HUES48 (cell line): ENCODE results near the gene CLEC4E.
A peak's percentile ranks its signal among the peaks of the same experiment; 100 is the strongest.
"Not testable (repeated sequence)": the region's sequence is repeated elsewhere in the genome, so short reads cannot be mapped to it uniquely, and the experiment has no call there.

Source experiments
- H3K27ac ChIP-seq: one replicate; pipeline ENCODE4 v1.7.0; 2013; ENCODE audit warnings: low read depth, low read length, inconsistent platforms
- H3K27me3 ChIP-seq: 2 replicates; pipeline ENCODE4 v1.6.1; 2013; ENCODE audit warnings: mild to moderate bottlenecking, low read length; ENCODE audit not compliant: control insufficient read depth, insufficient read depth
- H3K36me3 ChIP-seq: 2 replicates; pipeline ENCODE4 v1.6.1; 2013; ENCODE audit warnings: low read length; ENCODE audit not compliant: control insufficient read depth, insufficient read depth
- H3K4me1 ChIP-seq: 2 replicates; pipeline ENCODE4 v1.6.1; 2013; ENCODE audit warnings: mild to moderate bottlenecking, low read length; ENCODE audit not compliant: control insufficient read depth, insufficient read depth
- H3K4me3 ChIP-seq: 2 replicates; pipeline ENCODE4 v1.5.1; 2013; ENCODE audit warnings: mild to moderate bottlenecking, low read depth, low read length
- H3K9ac ChIP-seq: 2 replicates; pipeline ENCODE4 v1.6.1; 2013; ENCODE audit warnings: mild to moderate bottlenecking, low read depth, low read length, moderate library complexity
- H3K9me3 ChIP-seq: 2 replicates; pipeline ENCODE4 v1.6.1; 2013; ENCODE audit warnings: low read length; ENCODE audit not compliant: control insufficient read depth, insufficient read depth

CLEC4E gene

GRCh38 chr12:8501720-8502119 is 39.0 kb downstream of the CLEC4E start:
- Histone ChIP-seq H3K27me3 (no peaks in the 10 kb centered on the region), H3K9me3 (no peaks in the 10 kb centered on the region), H3K9ac (no peak overlapping the region), H3K36me3 (no peaks in the 10 kb centered on the region), H3K27ac (no peak overlapping the region), H3K4me1 (peaks cover 13% of the 10 kb centered on the region), H3K4me3 (no peak overlapping the region)

GRCh38 chr12:8499616-8500015 is 41.1 kb downstream of the CLEC4E start:
- H3K27ac ChIP-seq, result no peak overlapping the region
- no peaks in the 10 kb centered on the region for H3K9me3 ChIP-seq
- no peaks in the 10 kb centered on the region for H3K36me3 ChIP-seq
- H3K4me3 ChIP-seq, result no peak overlapping the region
- no peaks in the 10 kb centered on the region for H3K27me3 ChIP-seq
- H3K4me1 ChIP-seq, result peaks cover 19% of the 10 kb centered on the region
- no peak overlapping the region for H3K9ac ChIP-seq

GRCh38 chr12:8496074-8496473 is 44.6 kb downstream of the CLEC4E start:
- not testable (repeated sequence) for H3K9ac ChIP-seq, H3K36me3 ChIP-seq, H3K27me3 ChIP-seq, H3K4me3 ChIP-seq, H3K9me3 ChIP-seq
- Histone ChIP-seq H3K27ac (peak overlapping the region; percentile 39), H3K4me1 (peaks cover 19% of the 10 kb centered on the region)

- not testable (repeated sequence) for H3K9me3 ChIP-seq, H3K4me3 ChIP-seq, H3K36me3 ChIP-seq, H3K9ac ChIP-seq, H3K27me3 ChIP-seq
- Histone ChIP-seq H3K4me1 (peaks cover 19% of the 10 kb centered on the region), H3K27ac (peak overlapping the region; percentile 39)
These were observed 45.0 kb downstream of the CLEC4E start for GRCh38 chr12:8495671-8496070.

GRCh38 chr12:8493084-8493483 is 47.6 kb downstream of the CLEC4E start:
- H3K4me1 ChIP-seq, result peaks cover 10% of the 10 kb centered on the region
- no peaks in the 10 kb centered on the region for H3K27me3 ChIP-seq
- no peak overlapping the region for H3K9ac ChIP-seq
- H3K9me3 ChIP-seq, result no peaks in the 10 kb centered on the region
- no peak overlapping the region for H3K4me3 ChIP-seq
- H3K27ac ChIP-seq, result no peak overlapping the region
- no peaks in the 10 kb centered on the region for H3K36me3 ChIP-seq

GRCh38 chr12:8491646-8492530 is 48.8 kb downstream of the CLEC4E start:
- Histone ChIP-seq H3K27me3 (no peaks in the 10 kb centered on the region), H3K9ac (no peak overlapping the region), H3K36me3 (no peaks in the 10 kb centered on the region), H3K27ac (no peak overlapping the region), H3K9me3 (peaks cover 2% of the 10 kb centered on the region; the same call in 1 of the 2 replicates), H3K4me1 (peaks cover 8% of the 10 kb centered on the region), H3K4me3 (no peak overlapping the region)
